Measurements from ENCODE around the gene SMNDC1.

SMNDC1 gene

DNA sequence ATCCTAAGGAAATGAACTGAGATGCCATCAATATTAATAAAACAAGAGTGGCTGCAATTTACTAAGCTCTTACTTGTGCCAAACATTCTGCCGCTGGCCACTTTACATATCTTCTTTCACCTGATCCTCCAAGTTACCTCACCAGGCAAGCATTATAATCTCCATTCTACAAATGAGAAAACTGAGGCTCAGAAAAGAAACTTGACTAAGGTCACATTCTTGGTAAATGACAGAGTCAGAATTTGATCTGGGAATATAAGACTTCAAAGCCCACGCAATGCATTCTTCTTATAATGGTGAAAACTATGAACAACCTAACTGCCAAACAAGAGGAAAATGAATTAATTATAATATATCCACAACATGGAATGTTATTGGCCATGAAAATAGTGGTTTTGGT lies 46.1 kb upstream of the SMNDC1 start:
- Histone ChIP-seq H4K20me1 (ENCODE audit: insufficient read depth) (no peaks in the 10 kb centered on the region), H3K4me1 (ENCODE audit: low read depth, poor library complexity, severe bottlenecking) (peaks cover 65% of the 10 kb centered on the region), H3K27ac (no peak overlapping the region), H3K79me2 (ENCODE audit: insufficient read depth, low read depth) (no peaks in the 10 kb centered on the region), H3K4me3 (IDR thresholded peaks at IDR 0.05; ENCODE audit: insufficient read depth, low read depth, low read length) (no peak overlapping the region), H3K27me3 (ENCODE audit: insufficient read depth, low read depth) (no peaks in the 10 kb centered on the region), H3K36me3 (ENCODE audit: insufficient read depth) (no peaks in the 10 kb centered on the region), H3K4me2 (no peak overlapping the region), H3K9ac (no peak overlapping the region), H2AFZ (ENCODE audit: low read depth) (no peak overlapping the region)
- TF ChIP-seq CTCF (conservative IDR thresholded peaks at IDR 0.05; ENCODE audit: low read depth, low read length) = no peak

DNA sequence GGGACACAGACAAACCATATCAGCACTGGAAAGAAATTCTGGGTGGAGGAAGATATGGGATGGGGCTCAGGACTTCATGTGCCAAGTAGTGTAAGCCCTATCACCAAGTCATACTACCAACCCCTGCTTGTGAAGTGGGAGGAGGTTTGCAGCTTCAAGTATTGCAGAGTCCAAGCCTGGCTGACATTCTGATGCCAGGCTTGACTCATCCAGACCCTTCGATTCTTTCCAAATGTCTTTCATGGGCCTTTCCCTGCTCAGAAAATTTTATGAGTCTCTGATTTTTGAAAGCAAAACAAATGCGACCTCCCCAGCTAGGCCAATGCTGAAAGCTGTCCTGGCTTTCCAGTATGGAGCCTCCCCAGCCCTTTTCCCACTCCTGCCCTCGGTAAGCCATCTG lies 45.1 kb upstream of the SMNDC1 start:
- no peak for TF ChIP-seq CTCF (conservative IDR thresholded peaks at IDR 0.05; ENCODE audit: low read depth, low read length)
- H3K36me3 ChIP-seq (ENCODE audit: insufficient read depth) = no peaks in the 10 kb centered on the region

DNA sequence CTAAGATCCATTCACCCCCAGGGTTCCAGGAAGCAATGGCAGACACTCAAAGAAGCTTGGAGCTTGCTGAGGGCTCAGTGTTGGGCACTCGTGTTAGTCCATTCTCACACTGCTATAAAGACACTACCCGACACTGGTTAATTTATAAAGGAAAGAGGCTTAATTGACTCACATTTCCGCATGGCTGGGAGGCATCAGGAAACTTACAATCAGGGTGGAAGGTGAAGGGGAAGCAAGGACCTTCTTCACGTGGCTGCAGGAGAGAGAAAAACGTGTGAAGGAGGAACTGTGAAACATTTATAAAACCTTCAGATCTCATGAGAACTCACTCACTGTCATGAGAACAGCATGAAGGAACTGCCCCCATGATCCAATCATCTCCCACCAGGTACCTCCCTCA lies 44.7 kb upstream of the SMNDC1 start:
- no peak for TF ChIP-seq CTCF (conservative IDR thresholded peaks at IDR 0.05; ENCODE audit: low read depth, low read length)
- no peak overlapping the region for H3K4me2 ChIP-seq
- H3K27ac ChIP-seq = no peak overlapping the region
- H3K9ac ChIP-seq = no peak overlapping the region
- H3K4me1 ChIP-seq (ENCODE audit: low read depth, poor library complexity, severe bottlenecking) = peaks cover 65% of the 10 kb centered on the region
- no peaks in the 10 kb centered on the region for H3K36me3 ChIP-seq (ENCODE audit: insufficient read depth)
- H2AFZ ChIP-seq (ENCODE audit: low read depth) = no peak overlapping the region
- H3K4me3 ChIP-seq (IDR thresholded peaks at IDR 0.05; ENCODE audit: insufficient read depth, low read depth, low read length) = no peak overlapping the region
- H3K79me2 ChIP-seq (ENCODE audit: insufficient read depth, low read depth) = no peaks in the 10 kb centered on the region
- no peaks in the 10 kb centered on the region for H3K27me3 ChIP-seq (ENCODE audit: insufficient read depth, low read depth)
- H4K20me1 ChIP-seq (ENCODE audit: insufficient read depth) = no peaks in the 10 kb centered on the region

More for the DNA sequence above, 45.1 kb upstream of the SMNDC1 start:
- no peaks in the 10 kb centered on the region for H3K27me3 ChIP-seq (ENCODE audit: insufficient read depth, low read depth)
- H3K4me1 ChIP-seq (ENCODE audit: low read depth, poor library complexity, severe bottlenecking) = peaks cover 65% of the 10 kb centered on the region
- H3K4me3 ChIP-seq (IDR thresholded peaks at IDR 0.05; ENCODE audit: insufficient read depth, low read depth, low read length) = no peak overlapping the region
- no peaks in the 10 kb centered on the region for H4K20me1 ChIP-seq (ENCODE audit: insufficient read depth)
- no peak overlapping the region for H3K9ac ChIP-seq
- no peak overlapping the region for H2AFZ ChIP-seq (ENCODE audit: low read depth)
- no peaks in the 10 kb centered on the region for H3K79me2 ChIP-seq (ENCODE audit: insufficient read depth, low read depth)
- H3K4me2 ChIP-seq = no peak overlapping the region
- no peak overlapping the region for H3K27ac ChIP-seq

- no peak overlapping the region for H2AFZ ChIP-seq (ENCODE audit: low read depth)
- H4K20me1 ChIP-seq (ENCODE audit: insufficient read depth) = no peaks in the 10 kb centered on the region
- TF ChIP-seq CTCF (conservative IDR thresholded peaks at IDR 0.05; ENCODE audit: low read depth, low read length) = no peak
- no peaks in the 10 kb centered on the region for H3K27me3 ChIP-seq (ENCODE audit: insufficient read depth, low read depth)
- peaks cover 65% of the 10 kb centered on the region for H3K4me1 ChIP-seq (ENCODE audit: low read depth, poor library complexity, severe bottlenecking)
- no peak overlapping the region for H3K9ac ChIP-seq
- no peak overlapping the region for H3K4me2 ChIP-seq
- H3K79me2 ChIP-seq (ENCODE audit: insufficient read depth, low read depth) = no peaks in the 10 kb centered on the region
- H3K27ac ChIP-seq = no peak overlapping the region
- no peaks in the 10 kb centered on the region for H3K36me3 ChIP-seq (ENCODE audit: insufficient read depth)
- no peak overlapping the region for H3K4me3 ChIP-seq (IDR thresholded peaks at IDR 0.05; ENCODE audit: insufficient read depth, low read depth, low read length)
Measured at GRCh38 chr10:110348336-110348735, 43.6 kb upstream of the SMNDC1 start.
